Pancreas (tissue), 10 donors: Measurements from ENCODE around the gene HECTD2. TPM values are rescaled to one million over a fixed set of nuclear protein-coding genes. Genes with fewer than 3 reads are reported as not detected.

ENCODE experiments used
- ATAC-seq, 4 donors: fragments of 200-7000 bp; cut with Tn5 transposase; one replicate each; pipeline versions ENCODE4 v1.8.0 to v1.9.1; 2020; ENCODE audit warnings: mild to moderate bottlenecking in 4 of 4, moderate library complexity in 4 of 4
- DNase-seq, 6 donors: peaks; one replicate each; pipeline ENCODE4 v3.0.0-alpha.2; 2020
- FAIRE-seq: peaks from 2 replicates; lab custom pipeline; 2012; peaks lifted over from hg19 to GRCh38; lab: Jason Lieb, UNC
- H3K27ac ChIP-seq, 4 donors: fragments of 200-600 bp; sonication (generic); 1 replicate in 3 of 4; 2 replicates in 1 of 4; pipeline versions ENCODE4 v1.5.0 to v1.8.0; 2020
- H3K27me3 ChIP-seq, 4 donors: fragments of 200-600 bp; one replicate each; pipeline ENCODE4 v1.8.0; 2021
- H3K36me3 ChIP-seq, 3 donors: fragments of 200-600 bp; sonication (generic) in 1 of 3; one replicate each; pipeline versions ENCODE4 v1.5.0 to v1.8.0; 2020 to 2021
- H3K4me1 ChIP-seq, 3 donors: fragments of 200-600 bp; one replicate each; pipeline ENCODE4 v1.8.0; 2021
- H3K4me3 ChIP-seq, 4 donors: fragments of 200-600 bp; sonication (generic) in 2 of 4; one replicate each; pipeline versions ENCODE4 v1.5.0 to v1.8.0; 2020 to 2021
- H3K9me3 ChIP-seq, 4 donors: fragments of 200-600 bp; one replicate each; pipeline ENCODE4 v1.8.0; 2021
- WGBS, 2 donors: extraction: QIAGEN DNeasy Blood & Tissue Kit; methylation state at CpG; one replicate each; pipeline ENCODE4 v1.1.7; 2013; 5-methylcytosine and 5-hydroxymethylcytosine counted together
- intact Hi-C, 3 donors: fragments of 100-400 bp; cut with DNase I; formaldehyde crosslinking; loops; one replicate each; pipeline versions ENCODE4 v1.11.1 to v1.14.2; 2022
- polyA plus RNA-seq, 2 donors: library from polyadenylated mRNA; stranded (reverse); fragments of 200-250 nt; gene quantifications; one replicate each; pipeline ENCODE4 v1.2.3, GENCODE V29; 2013
- total RNA-seq, 6 donors: library from RNA; stranded (reverse); fragmentation: NEBNext Ultra II Directional in 4 of 6; extraction: Animal tissue kit (Norgen Biotek cat#: 25700) in 4 of 6; gene quantifications; one replicate each; pipeline versions ENCODE4 v1.2.1 to v1.2.4, GENCODE V29; 2021 to 2023
- TF ChIP-seq, protein P1 (sequence below), 4 donors: fragments of 200-600 bp; sonication (generic) in 3 of 4; IDR thresholded peaks; one replicate each; pipeline versions ENCODE4 v1.5.0 to v1.8.0; 2021; ENCODE audit warnings: antibody characterized with exemption in 4 of 4
- donor health status: healthy with polysubstance abuse.
- donor health status: DM: no; HTN: no; CAD: no; lungs with moderate emphysema.
- donor health status: DM: no; HTN: no; CAD: no.
- donor health status: control.
- donor health status: control.
- donor health status: Bipolar disorder and iron deficiency.
- donor health status: DM: yes; HTN: yes; CAD: no.
- donor health status: DM: no; HTN: no; CAD: no.
- donor health status: DM: no; HTN: no; CAD: no.
- donor health status: DM: yes; HTN: yes; CAD: no.

Gene HECTD2
- total and polyA plus RNA-seq, 8 donors: 2.9 to 7.8 (median 4.8) TPM

GRCh38 chr10:91552274-91553095, 142.3 kb downstream of the HECTD2 start:
- Histone ChIP-seq H3K27ac (no peak overlapping the region), H3K4me3 (no peak overlapping the region), H3K36me3 (no peaks in the 10 kb centered on the region), H3K9me3 (no peaks in the 10 kb centered on the region), H3K4me1 (peaks cover 13 to 28% (median 25%) of the 10 kb centered on the region in 3 donors), H3K27me3 (no peaks in the 10 kb centered on the region)
- TF ChIP-seq, protein P1, sequence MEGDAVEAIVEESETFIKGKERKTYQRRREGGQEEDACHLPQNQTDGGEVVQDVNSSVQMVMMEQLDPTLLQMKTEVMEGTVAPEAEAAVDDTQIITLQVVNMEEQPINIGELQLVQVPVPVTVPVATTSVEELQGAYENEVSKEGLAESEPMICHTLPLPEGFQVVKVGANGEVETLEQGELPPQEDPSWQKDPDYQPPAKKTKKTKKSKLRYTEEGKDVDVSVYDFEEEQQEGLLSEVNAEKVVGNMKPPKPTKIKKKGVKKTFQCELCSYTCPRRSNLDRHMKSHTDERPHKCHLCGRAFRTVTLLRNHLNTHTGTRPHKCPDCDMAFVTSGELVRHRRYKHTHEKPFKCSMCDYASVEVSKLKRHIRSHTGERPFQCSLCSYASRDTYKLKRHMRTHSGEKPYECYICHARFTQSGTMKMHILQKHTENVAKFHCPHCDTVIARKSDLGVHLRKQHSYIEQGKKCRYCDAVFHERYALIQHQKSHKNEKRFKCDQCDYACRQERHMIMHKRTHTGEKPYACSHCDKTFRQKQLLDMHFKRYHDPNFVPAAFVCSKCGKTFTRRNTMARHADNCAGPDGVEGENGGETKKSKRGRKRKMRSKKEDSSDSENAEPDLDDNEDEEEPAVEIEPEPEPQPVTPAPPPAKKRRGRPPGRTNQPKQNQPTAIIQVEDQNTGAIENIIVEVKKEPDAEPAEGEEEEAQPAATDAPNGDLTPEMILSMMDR (IDR thresholded peaks at IDR 0.05): peak; percentile 44 to 53 (median 46)
- ATAC-seq (peak; percentile 76 to 85 (median 78)), FAIRE-seq (no peak), DNase-seq (peak; percentile 64 to 78 (median 70))
- WGBS, 2 donors: 51 to 53% methylated on average over 11 of the region's 11 CpGs
- intact Hi-C loops: loop anchor here in 1 of 3 donors (10.0 kb wide), 1 partner anchor 72 kb away; no protein-coding TSS in a partner anchor

DNA sequence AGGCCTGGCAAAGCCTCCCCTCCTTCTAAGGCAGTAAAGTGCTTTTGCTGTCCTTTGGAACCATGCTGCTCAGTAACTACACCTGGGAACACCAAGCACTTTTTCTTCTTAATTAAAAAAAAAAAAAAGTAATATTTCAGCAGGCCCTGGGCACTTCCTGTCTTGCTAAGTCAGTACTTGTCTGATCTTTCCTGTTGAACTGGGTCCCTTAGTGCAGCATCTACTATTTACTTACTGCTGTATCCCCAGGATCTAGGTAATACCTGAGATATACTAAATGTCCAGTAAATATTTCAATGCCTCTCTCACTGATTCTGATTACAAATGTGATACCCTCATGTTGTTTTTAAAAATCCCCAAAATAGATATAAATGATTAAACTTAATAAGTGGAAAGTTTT, 145.3 kb downstream of the HECTD2 start:
- Histone ChIP-seq H3K9me3 (no peaks in the 10 kb centered on the region), H3K4me1 (peaks cover 14 to 35% (median 27%) of the 10 kb centered on the region in 3 donors), H3K27ac (peak overlapping the region in 3 of 4 donors; percentile 22 to 86 (median 74)), H3K36me3 (no peaks in the 10 kb centered on the region), H3K4me3 (no peak overlapping the region), H3K27me3 (no peaks in the 10 kb centered on the region)
- DNase-seq: no peak
- TF ChIP-seq, protein P1 (IDR thresholded peaks at IDR 0.05): no peak
- intact Hi-C loops: loop anchor here in 2 of 3 donors (2.0 to 10.0 kb wide), 3 partner anchors 37 to 77 kb away; partner anchors contain the start of gene PPP1R3C (in 1 of the 2)
- no peak for FAIRE-seq
- ATAC-seq: no peak

DNA sequence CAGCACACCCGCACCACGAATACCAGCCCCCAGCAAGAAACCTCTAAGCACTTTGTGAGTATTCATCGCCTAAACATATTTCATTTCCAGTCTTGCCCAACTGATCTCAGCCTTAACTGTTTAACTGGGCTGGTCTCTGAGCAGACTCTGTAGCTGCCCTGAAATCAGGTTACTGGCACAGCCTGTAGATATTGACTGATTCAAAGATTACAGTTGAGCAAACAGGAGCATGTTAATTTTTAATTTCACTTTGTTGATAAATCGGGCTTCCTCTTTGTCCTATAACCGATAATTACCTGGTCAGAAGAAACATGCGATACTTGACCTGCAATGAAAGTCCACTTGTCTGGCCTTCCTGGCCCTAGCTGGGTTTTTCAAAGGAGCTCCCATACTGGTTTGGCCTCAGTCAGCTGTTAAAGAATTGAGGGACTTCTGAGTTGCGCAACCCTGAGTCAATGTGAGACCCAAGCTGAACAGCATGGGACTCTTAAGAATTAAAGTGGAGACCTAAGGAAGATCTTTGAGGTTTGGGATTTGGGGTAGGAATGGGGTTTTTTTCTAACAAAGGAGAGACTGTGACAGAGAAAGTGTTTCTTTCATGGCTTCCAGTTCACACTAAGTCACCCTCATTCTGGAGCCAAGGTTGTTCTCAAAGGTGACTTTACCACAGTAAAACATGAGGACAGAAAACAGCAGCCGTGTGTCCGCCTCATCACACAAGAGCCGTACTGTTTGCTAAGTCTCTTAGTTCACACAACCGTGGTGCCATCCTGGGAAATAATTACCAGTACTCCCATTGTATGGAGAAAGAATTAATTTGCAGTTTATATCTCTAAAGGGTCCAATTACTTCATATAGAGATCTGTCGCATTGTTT, 146.8 kb downstream of the HECTD2 start:
- intact Hi-C loops: loop anchor here in 2 of 3 donors (5.0 to 10.0 kb wide), 2 partner anchors 35 to 68 kb away; no protein-coding TSS in a partner anchor
- no peaks in the 10 kb centered on the region for H3K36me3 ChIP-seq
- TF ChIP-seq, protein P1 (IDR thresholded peaks at IDR 0.05): no peak
- H3K27ac ChIP-seq: peak overlapping the region; percentile 39 to 86 (median 68)
- no peak for FAIRE-seq
- H3K4me1 ChIP-seq: peaks cover 14 to 35% (median 27%) of the 10 kb centered on the region in 3 donors
- DNase-seq: peak in 3 of 6 donors; percentile 69 to 76 (median 73)
- no peaks in the 10 kb centered on the region for H3K9me3 ChIP-seq
- no peaks in the 10 kb centered on the region for H3K27me3 ChIP-seq
- 26 to 28% methylated on average over 12 of the region's 12 CpGs for WGBS, 2 donors
- H3K4me3 ChIP-seq: no peak overlapping the region
- peak; percentile 85 to 91 (median 86) for ATAC-seq

- Histone ChIP-seq H3K4me3 (no peak overlapping the region), H3K4me1 (peaks cover 14 to 34% (median 27%) of the 10 kb centered on the region in 3 donors), H3K36me3 (no peaks in the 10 kb centered on the region), H3K27me3 (no peaks in the 10 kb centered on the region), H3K27ac (peak overlapping the region in 2 of 4 donors; percentile 74 to 86), H3K9me3 (no peaks in the 10 kb centered on the region)
- no peak for ATAC-seq
- TF ChIP-seq, protein P1 (IDR thresholded peaks at IDR 0.05): no peak
- 41 to 57% methylated on average over 2 of the region's 2 CpGs for WGBS, 2 donors
- DNase-seq: no peak
- intact Hi-C loops: loop anchor here in 2 of 3 donors (5.0 to 10.0 kb wide), 2 partner anchors 35 to 67 kb away; no protein-coding TSS in a partner anchor
- FAIRE-seq: no peak
These were observed 147.5 kb downstream of the HECTD2 start for GRCh38 chr10:91557651-91558111.
